Measurements from ENCODE around the gene TLR10. TPM values are rescaled to one million over a fixed set of nuclear protein-coding genes. Genes with fewer than 3 reads are reported as not detected.

The TLR10 gene
- polyA plus RNA-seq, 1 of the 3 experiments (the other 2 are of a cell fraction), result not detected

DNA sequence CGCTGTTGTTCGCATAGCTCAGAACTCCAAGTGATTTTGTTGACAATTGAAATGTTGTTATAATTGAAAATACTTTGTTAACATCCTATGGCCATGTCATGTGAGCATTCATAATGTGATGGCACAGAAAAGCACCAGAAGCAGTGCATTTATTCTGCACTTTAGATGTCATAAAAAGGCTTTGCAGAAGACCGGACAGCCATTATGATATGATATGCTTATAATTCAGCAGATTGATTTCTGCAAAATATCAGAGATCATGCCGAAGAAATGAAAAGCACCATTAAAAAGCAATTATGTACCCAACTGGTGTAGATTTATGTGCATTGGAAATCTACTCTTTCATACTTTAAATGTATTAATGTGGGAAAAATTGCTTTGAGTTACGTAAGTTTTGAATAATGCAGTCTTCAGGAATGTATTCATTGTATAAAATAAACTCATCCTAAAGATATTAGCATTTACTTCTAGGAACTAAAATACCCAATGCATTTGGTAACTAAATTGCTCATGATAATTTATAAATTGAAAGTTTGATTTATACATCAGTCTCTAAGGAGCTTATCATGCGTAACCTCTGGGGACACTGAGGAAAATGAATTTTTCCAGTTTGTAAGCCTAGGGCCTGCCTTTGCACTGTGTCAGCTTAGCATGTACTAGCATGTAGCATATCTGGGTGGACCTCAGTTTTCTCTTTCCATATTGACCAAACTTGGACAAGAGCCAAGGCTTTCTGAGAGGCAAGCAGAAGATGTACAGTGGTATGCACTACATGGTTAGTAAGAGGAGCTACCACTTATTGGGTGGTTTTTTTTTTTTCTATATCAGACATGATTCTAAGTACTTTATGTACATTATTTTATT is 43.6 kb downstream of the TLR10 start:
- no peak for DNase-seq
- no peak overlapping the region for H3K9ac ChIP-seq
- no peaks in the 10 kb centered on the region for H3K36me3 ChIP-seq (replicated peaks in 1 of 2; ENCODE audit: control insufficient read depth in 1 of 2, insufficient read depth in 2 of 2, low read length in 1 of 2)
- no peaks in the 10 kb centered on the region for H3K79me2 ChIP-seq (ENCODE audit: insufficient read depth)
- no peaks in the 10 kb centered on the region for H3F3A ChIP-seq (replicated peaks; ENCODE audit: insufficient read depth)
- no peaks in the 10 kb centered on the region for H3K9me2 ChIP-seq
- WGBS (ENCODE audit: low lambda C conversion rate), result 95% methylated on average over 6 of the region's 6 CpGs
- H2AFZ ChIP-seq (ENCODE audit: low read depth), result no peak overlapping the region
- H3K4me2 ChIP-seq, result no peak overlapping the region
- H3K4me1 ChIP-seq (ENCODE audit: control insufficient read depth in 1 of 2, insufficient read depth in 2 of 2, low read depth in 1 of 2, low read length in 1 of 2), result no peaks in the 10 kb centered on the region
- POLR2A ChIA-PET, result no interaction called here
- no peak overlapping the region for H3K4me3 ChIP-seq (ENCODE audit: low read depth in 2 of 2, low read length in 1 of 2)
- CTCF ChIA-PET, result interaction anchor here (1.0 to 6.8 kb wide), 4 partner anchors 8 to 560 kb away, joined by 3 to 45 read pairs (median 6); no protein-coding TSS in a partner anchor
- no peak overlapping the region for H3K27ac ChIP-seq (ENCODE audit: low read depth in 2 of 2, low read length in 1 of 2)
- H3K27me3 ChIP-seq (ENCODE audit: insufficient read depth), result no peaks in the 10 kb centered on the region
- TF ChIP-seq GABPA (IDR thresholded peaks at IDR 0.05; ENCODE audit: low read depth), result no peak
- H3K9me3 ChIP-seq, result no peaks in the 10 kb centered on the region
- no peaks in the 10 kb centered on the region for H4K20me1 ChIP-seq (ENCODE audit: insufficient read depth)

DNA sequence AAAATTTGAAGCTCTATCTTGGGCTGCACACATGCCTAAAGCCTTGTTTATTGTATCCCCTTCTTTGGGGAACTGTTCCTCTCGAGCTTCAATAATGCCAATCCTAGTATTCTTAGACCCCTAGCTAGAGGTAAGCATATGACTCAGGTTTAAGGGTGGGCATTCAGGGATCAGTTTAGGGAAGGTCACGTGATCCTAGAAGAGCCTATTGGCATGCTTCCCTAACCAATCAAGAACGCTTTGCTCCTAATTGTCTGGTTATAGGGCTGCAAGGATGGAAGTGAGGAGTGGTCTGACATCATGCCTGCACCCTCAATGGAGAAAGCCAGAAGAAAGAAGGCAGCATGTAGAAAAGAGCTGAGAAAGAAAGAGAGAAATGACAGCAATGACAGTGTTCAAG is 46.9 kb downstream of the TLR10 start:
- TF ChIP-seq TCF12 (IDR thresholded peaks at IDR 0.05) (no peak), POLR2AphosphoS5 (IDR thresholded peaks at IDR 0.05; ENCODE audit: low read depth, low read length) (no peak), MXI1 (IDR thresholded peaks at IDR 0.05; ENCODE audit: low read depth, low read length) (no peak), EZH2phosphoT487 (IDR thresholded peaks at IDR 0.05; ENCODE audit: borderline replicate concordance, low read depth) (no peak)
- WGBS (ENCODE audit: low lambda C conversion rate), result 41% methylated on average over 3 of the region's 3 CpGs
- H2AFZ ChIP-seq (ENCODE audit: low read depth), result no peak overlapping the region
- no peak overlapping the region for H3K4me3 ChIP-seq (ENCODE audit: low read depth in 2 of 2, low read length in 1 of 2)
- ChIA-PET POLR2A (no interaction called here), CTCF (interaction anchor here (2.9 kb wide), 1 partner anchor 556 kb away, joined by 23 read pairs; no protein-coding TSS in a partner anchor)
- no peak overlapping the region for H3K9ac ChIP-seq
- no peaks in the 10 kb centered on the region for H3K9me2 ChIP-seq
- H3F3A ChIP-seq (replicated peaks; ENCODE audit: insufficient read depth), result no peaks in the 10 kb centered on the region
- H3K4me1 ChIP-seq (ENCODE audit: control insufficient read depth in 1 of 2, insufficient read depth in 2 of 2, low read depth in 1 of 2, low read length in 1 of 2), result no peaks in the 10 kb centered on the region
- H3K27ac ChIP-seq (ENCODE audit: low read depth in 2 of 2, low read length in 1 of 2), result no peak overlapping the region
- no peak for DNase-seq
- no peaks in the 10 kb centered on the region for H3K27me3 ChIP-seq (ENCODE audit: insufficient read depth)
- no peaks in the 10 kb centered on the region for H4K20me1 ChIP-seq (ENCODE audit: insufficient read depth)
- no peak overlapping the region for H3K4me2 ChIP-seq
- H3K79me2 ChIP-seq (ENCODE audit: insufficient read depth), result no peaks in the 10 kb centered on the region
- H3K36me3 ChIP-seq (replicated peaks in 1 of 2; ENCODE audit: control insufficient read depth in 1 of 2, insufficient read depth in 2 of 2, low read length in 1 of 2), result no peaks in the 10 kb centered on the region
- H3K9me3 ChIP-seq, result no peaks in the 10 kb centered on the region

DNA sequence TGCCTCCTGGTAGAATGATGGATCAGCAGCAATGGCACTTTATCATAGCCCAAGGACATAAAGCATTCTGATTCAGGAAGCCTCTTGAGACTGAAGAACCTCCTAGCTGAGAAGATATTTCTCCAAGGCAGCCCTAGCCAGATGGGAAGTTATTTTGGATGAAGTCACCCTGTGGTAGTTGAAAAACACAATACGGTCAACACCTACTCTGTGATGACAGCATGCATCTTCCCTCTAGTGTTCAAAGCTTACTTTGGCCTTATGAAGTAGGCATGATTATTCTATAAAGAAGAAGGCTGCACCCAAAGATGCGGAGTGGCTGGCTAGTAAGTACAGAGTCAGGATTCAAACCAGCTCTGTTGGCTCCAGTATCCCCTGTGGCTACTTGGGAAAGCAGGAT is 47.9 kb downstream of the TLR10 start:
- Histone ChIP-seq H3K27me3 (ENCODE audit: insufficient read depth) (no peaks in the 10 kb centered on the region), H3K79me2 (ENCODE audit: insufficient read depth) (no peaks in the 10 kb centered on the region), H3K27ac (ENCODE audit: low read depth in 2 of 2, low read length in 1 of 2) (no peak overlapping the region), H4K20me1 (ENCODE audit: insufficient read depth) (no peaks in the 10 kb centered on the region), H3K4me3 (ENCODE audit: low read depth in 2 of 2, low read length in 1 of 2) (no peak overlapping the region), H2AFZ (ENCODE audit: low read depth) (no peak overlapping the region), H3K4me1 (ENCODE audit: control insufficient read depth in 1 of 2, insufficient read depth in 2 of 2, low read depth in 1 of 2, low read length in 1 of 2) (no peaks in the 10 kb centered on the region), H3K9me3 (no peaks in the 10 kb centered on the region), H3K4me2 (no peak overlapping the region), H3F3A (replicated peaks; ENCODE audit: insufficient read depth) (no peaks in the 10 kb centered on the region), H3K36me3 (replicated peaks in 1 of 2; ENCODE audit: control insufficient read depth in 1 of 2, insufficient read depth in 2 of 2, low read length in 1 of 2) (no peaks in the 10 kb centered on the region), H3K9ac (no peak overlapping the region), H3K9me2 (no peaks in the 10 kb centered on the region)
- 94% methylated on average over 2 of the region's 2 CpGs for WGBS (ENCODE audit: low lambda C conversion rate)
- CTCF ChIA-PET, result interaction anchor here (0.8 to 2.9 kb wide), 4 partner anchors 47 to 561 kb away, joined by 3 to 23 read pairs (median 4); partner anchors contain the start of gene TLR10
- POLR2A ChIA-PET, result no interaction called here
- DNase-seq, result no peak
- TF ChIP-seq CHD2 (IDR thresholded peaks at IDR 0.05; ENCODE audit: low read length, partially characterized antibody) (no peak), MXI1 (IDR thresholded peaks at IDR 0.05; ENCODE audit: low read depth, low read length) (no peak), EP300 (IDR thresholded peaks at IDR 0.05; ENCODE audit: borderline replicate concordance in 1 of 2, low read depth in 1 of 2, low read length in 1 of 2) (no peak)

All from SK-N-SH (cell line).